ENCODE data around the gene HIPK3.
"Not testable (repeated sequence)": the region's sequence is repeated elsewhere in the genome, so short reads cannot be mapped to it uniquely, and the experiment has no call there.

HIPK3 gene

GRCh38 chr11:33257160-33257896 lies at the start of gene HIPK3:
Gene HIPK3, plus strand, starts transcription at chr11:33257381.
- peak; percentile 38 to 76 for DNase-seq

- DNase-seq, result no peak
Observed at GRCh38 chr11:33207408-33207985, 49.7 kb upstream of the HIPK3 start.

GRCh38 chr11:33208150-33208549 lies 49.0 kb upstream of the HIPK3 start:
- DNase-seq, result no peak

- no peak for DNase-seq
Observed at GRCh38 chr11:33211153-33211552, 46.0 kb upstream of the HIPK3 start.

GRCh38 chr11:33211580-33211979 lies 45.6 kb upstream of the HIPK3 start:
- DNase-seq, result no peak

- DNase-seq, result no peak
Observed at GRCh38 chr11:33214187-33214586, 43.0 kb upstream of the HIPK3 start.

GRCh38 chr11:33214767-33215166 lies 42.4 kb upstream of the HIPK3 start:
- no peak for DNase-seq

- not testable (repeated sequence) for DNase-seq
Observed at GRCh38 chr11:33216676-33217075, 40.5 kb upstream of the HIPK3 start.

GRCh38 chr11:33222052-33222750 lies 35.0 kb upstream of the HIPK3 start:
- no peak for DNase-seq

GRCh38 chr11:33225371-33225770 lies 31.8 kb upstream of the HIPK3 start:
- no peak for DNase-seq

- no peak for DNase-seq
Observed at GRCh38 chr11:33227578-33228261, 29.5 kb upstream of the HIPK3 start.

- DNase-seq, result no peak
Observed at GRCh38 chr11:33234397-33235190, 22.6 kb upstream of the HIPK3 start.

- DNase-seq, result no peak
Observed at GRCh38 chr11:33237039-33237597, 20.1 kb upstream of the HIPK3 start.

- DNase-seq, result no peak
Observed at GRCh38 chr11:33242575-33242974, 14.6 kb upstream of the HIPK3 start.

- not testable (repeated sequence) for DNase-seq
Observed at GRCh38 chr11:33243654-33244053, 13.5 kb upstream of the HIPK3 start.

- no peak for DNase-seq
Observed at GRCh38 chr11:33248416-33248971, 8.7 kb upstream of the HIPK3 start.

GRCh38 chr11:33256031-33256812 lies 959 bp upstream of the HIPK3 start:
- peak in 1 of 2 experiments; percentile 32 for DNase-seq

- no peak for DNase-seq
Observed at GRCh38 chr11:33256813-33257159, 395 bp upstream of the HIPK3 start.

GRCh38 chr11:33257897-33258630 lies 883 bp downstream of the HIPK3 start:
- DNase-seq, result peak; percentile 60 to 81

GRCh38 chr11:33258631-33259205 lies 1.5 kb downstream of the HIPK3 start:
- DNase-seq, result peak; percentile 49 to 79

All from SHP77 (cell line).